GM12878 (cell line): Measurements from ENCODE around the gene TAF6. TPM values are rescaled to one million over a fixed set of nuclear protein-coding genes. Genes with fewer than 3 reads are reported as not detected.

Source experiments
- CUX1 ChIP-seq: IDR thresholded peaks from 2 replicates; pipeline ENCODE4 v1.6.1; 2012; ENCODE audit warnings: improper control_type of control experiment, low read depth, low read length; ENCODE audit not compliant: insufficient replicate concordance
- HDAC6 ChIP-seq: fragments of 200-600 bp; sonication (generic); IDR thresholded peaks from one replicate; pipeline ENCODE4 v1.8.0; 2017; ENCODE audit warnings: antibody characterized with exemption; ENCODE audit not compliant: unreplicated experiment
- IKZF2 ChIP-seq, 2 experiments: fragments of 450-650 bp; IDR thresholded peaks; 2 replicates each; pipeline ENCODE4 v1.6.1; 2017; ENCODE audit warnings: mild to moderate bottlenecking in 2 of 2, moderate library complexity in 2 of 2
- KDM1A ChIP-seq: fragments of 200-600 bp; sonication (generic); IDR thresholded peaks from 2 replicates; pipeline ENCODE4 v1.6.1; 2016; ENCODE audit warnings: borderline replicate concordance
- MYB ChIP-seq: fragments of 150-350 bp; IDR thresholded peaks from 2 replicates; pipeline ENCODE4 v1.6.1; 2014; ENCODE audit warnings: mild to moderate bottlenecking, low read depth, low read length, borderline replicate concordance
- NKRF ChIP-seq: fragments of 450-650 bp; conservative IDR thresholded peaks from 2 replicates; pipeline ENCODE4 v1.6.1; 2017; ENCODE audit warnings: mild to moderate bottlenecking, moderate library complexity
- POU2F2 ChIP-seq: IDR thresholded peaks from 3 replicates; pipeline ENCODE4 v1.6.1; 2011; ENCODE audit warnings: low read depth, mild to moderate bottlenecking, low read length, borderline replicate concordance
- SIN3A ChIP-seq: IDR thresholded peaks from 2 replicates; pipeline ENCODE4 v1.6.1; 2012; ENCODE audit warnings: low read depth, low read length, improper control_type of control experiment
- SMAD1 ChIP-seq: fragments of 450-650 bp; IDR thresholded peaks from 2 replicates; pipeline ENCODE4 v1.6.1; 2018; ENCODE audit warnings: mild to moderate bottlenecking, low read depth; ENCODE audit not compliant: partially characterized antibody
- ZBTB40 ChIP-seq: fragments of 450-650 bp; IDR thresholded peaks from 2 replicates; pipeline ENCODE4 v1.6.1; 2016; ENCODE audit warnings: mild to moderate bottlenecking, moderate library complexity, borderline replicate concordance
- ZNF207 ChIP-seq: fragments of 450-650 bp; IDR thresholded peaks from 2 replicates; pipeline ENCODE4 v1.6.1; 2014; ENCODE audit warnings: antibody characterized with exemption, mild to moderate bottlenecking, borderline replicate concordance
- polyA plus RNA-seq, 11 experiments: library from polyadenylated mRNA; depleted of rRNA in 4 of 11; unstranded in 6 of 11; stranded (reverse) in 5 of 11; fragments of >200 nt; fragmentation: Nextera tagmentation in 4 of 11; fragmentation: Illumina TruSeq in 1 of 11; extraction: Ambion mirVana in 4 of 11; extraction: Trizol in 1 of 11; gene quantifications; 1 replicate in 1 of 11; 2 replicates in 10 of 11; pipeline versions ENCODE4 v1.2.1 to v1.2.3, GENCODE V29; 2011 to 2016; ENCODE audit warnings: inconsistent platforms in 2 of 11, missing spikeins in 2 of 11, low read depth in 1 of 11
- total RNA-seq, 4 experiments: library from RNA; depleted of rRNA in 3 of 4; stranded (reverse); fragments of >200 nt in 3 of 4; fragmentation: Illumina TruSeq in 1 of 4; extraction: Trizol in 1 of 4; gene quantifications; 2 replicates each; pipeline versions ENCODE4 v1.2.1 to v1.2.3, GENCODE V29; 2013 to 2021

TAF6 gene
- total and polyA plus RNA-seq, 10 of the 15 experiments (the other 5 are each of a cell fraction or from before 2014, with no cell fraction given) = 0.27 to 42.6 (median 17.0) TPM

GRCh38 chr7:100059251-100059739, 59.9 kb downstream of the TAF6 start (continued):
- TF ChIP-seq CUX1 (no peak), HDAC6 (no peak), SIN3A (no peak), ZBTB40 (no peak), IKZF2 (IDR thresholded peaks at IDR 0.05) (no peak), POU2F2 (0 out of 3 replicates have a peak, but pooled peaks have one; percentile 28), KDM1A (no peak), NKRF (no peak), ZNF207 (no peak), MYB (no peak), SMAD1 (no peak)
